ENCODE data around the gene FXYD5. TPM values are rescaled to one million over a fixed set of nuclear protein-coding genes. Genes with fewer than 3 reads are reported as not detected.

The FXYD5 gene
- total RNA-seq, 4 donors from 2014 or later, result 6.0 to 67.7 (median 22.2) TPM

DNA sequence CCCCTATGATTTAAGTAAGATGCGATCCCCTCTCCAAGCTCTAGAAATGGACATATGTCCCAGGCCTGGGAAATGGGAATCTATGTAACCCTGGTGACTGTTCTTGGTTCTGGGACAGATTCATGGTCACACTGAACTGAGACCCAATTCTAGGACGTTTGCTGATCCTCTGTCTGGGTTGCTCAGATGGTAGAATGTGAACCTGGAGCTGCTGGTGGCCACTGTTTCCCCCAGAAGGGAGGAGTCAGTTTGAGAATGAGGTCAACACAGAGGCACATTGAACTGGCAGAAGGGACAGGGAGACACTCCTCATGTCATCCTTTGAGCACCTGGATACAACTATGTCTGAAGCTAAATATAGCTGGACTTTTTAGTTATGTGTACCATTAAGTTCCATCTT is 44.9 kb downstream of the FXYD5 start:
- peaks cover 0 to 2% (median 0%) of the 10 kb centered on the region in 4 donors for H3K4me1 ChIP-seq
- no peaks in the 10 kb centered on the region for H3K27me3 ChIP-seq
- TF ChIP-seq, protein P1, sequence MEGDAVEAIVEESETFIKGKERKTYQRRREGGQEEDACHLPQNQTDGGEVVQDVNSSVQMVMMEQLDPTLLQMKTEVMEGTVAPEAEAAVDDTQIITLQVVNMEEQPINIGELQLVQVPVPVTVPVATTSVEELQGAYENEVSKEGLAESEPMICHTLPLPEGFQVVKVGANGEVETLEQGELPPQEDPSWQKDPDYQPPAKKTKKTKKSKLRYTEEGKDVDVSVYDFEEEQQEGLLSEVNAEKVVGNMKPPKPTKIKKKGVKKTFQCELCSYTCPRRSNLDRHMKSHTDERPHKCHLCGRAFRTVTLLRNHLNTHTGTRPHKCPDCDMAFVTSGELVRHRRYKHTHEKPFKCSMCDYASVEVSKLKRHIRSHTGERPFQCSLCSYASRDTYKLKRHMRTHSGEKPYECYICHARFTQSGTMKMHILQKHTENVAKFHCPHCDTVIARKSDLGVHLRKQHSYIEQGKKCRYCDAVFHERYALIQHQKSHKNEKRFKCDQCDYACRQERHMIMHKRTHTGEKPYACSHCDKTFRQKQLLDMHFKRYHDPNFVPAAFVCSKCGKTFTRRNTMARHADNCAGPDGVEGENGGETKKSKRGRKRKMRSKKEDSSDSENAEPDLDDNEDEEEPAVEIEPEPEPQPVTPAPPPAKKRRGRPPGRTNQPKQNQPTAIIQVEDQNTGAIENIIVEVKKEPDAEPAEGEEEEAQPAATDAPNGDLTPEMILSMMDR (IDR thresholded peaks at IDR 0.05), result no peak
- TF ChIP-seq POLR2A (IDR thresholded peaks at IDR 0.05), result no peak
- H3K9me3 ChIP-seq, result no peaks in the 10 kb centered on the region
- no peak for DNase-seq
- H3K36me3 ChIP-seq, result no peaks in the 10 kb centered on the region
- H3K27ac ChIP-seq, result no peak overlapping the region
- H3K4me3 ChIP-seq, result no peak overlapping the region

DNA sequence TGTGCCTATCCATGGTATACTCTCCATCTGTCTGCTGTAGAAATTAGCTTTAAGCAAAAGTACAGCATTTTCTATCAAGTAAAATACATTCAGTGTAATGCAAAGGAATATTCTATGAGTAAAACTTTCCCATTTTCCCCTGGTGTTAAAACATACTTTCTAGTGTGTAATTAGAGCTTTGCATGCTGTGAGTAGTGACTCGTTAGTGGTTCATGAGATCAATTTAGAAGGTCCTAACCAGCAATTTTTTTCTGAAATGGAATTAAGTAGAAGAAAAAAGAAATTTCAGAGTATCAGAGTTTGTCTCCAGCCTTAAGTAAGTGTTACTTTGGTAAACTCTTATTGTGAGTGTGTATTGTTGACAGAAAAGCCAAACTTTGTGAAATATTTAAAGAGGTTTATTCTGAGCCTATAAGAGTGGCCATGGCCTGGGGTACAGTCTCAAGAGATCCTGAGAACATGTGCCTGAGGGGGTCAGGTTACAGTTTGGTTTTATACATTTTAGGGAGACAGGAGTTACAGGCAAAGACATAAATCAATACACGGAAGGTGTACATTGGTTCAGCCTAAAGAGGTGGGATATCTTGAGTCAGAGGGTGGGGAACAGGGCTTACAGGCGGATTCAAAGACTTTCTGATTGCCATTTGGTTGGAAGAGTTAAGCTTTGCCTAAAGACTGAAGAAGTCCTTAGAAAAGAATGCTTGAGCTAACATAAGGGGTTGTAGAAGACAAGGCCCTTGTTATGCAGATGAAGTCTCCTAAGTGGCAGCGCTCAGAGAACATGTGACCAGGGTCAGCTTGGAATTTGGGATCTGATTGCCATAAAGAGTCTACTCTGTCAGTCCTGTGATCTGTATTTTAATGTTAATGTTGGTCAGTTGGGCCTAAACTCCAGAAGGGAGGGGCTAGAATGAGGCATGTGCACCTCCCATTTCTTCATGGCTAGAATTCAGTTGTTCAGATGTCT is 48.5 kb downstream of the FXYD5 start:
- Histone ChIP-seq H3K4me3 (no peak overlapping the region), H3K27me3 (no peaks in the 10 kb centered on the region), H3K4me1 (peaks cover 0 to 27% (median 7%) of the 10 kb centered on the region in 4 donors), H3K9me3 (no peaks in the 10 kb centered on the region), H3K36me3 (no peaks in the 10 kb centered on the region), H3K27ac (no peak overlapping the region)
- TF ChIP-seq, protein P1 (IDR thresholded peaks at IDR 0.05), result no peak
- no peak for TF ChIP-seq POLR2A (IDR thresholded peaks at IDR 0.05)
- no peak for DNase-seq

DNA sequence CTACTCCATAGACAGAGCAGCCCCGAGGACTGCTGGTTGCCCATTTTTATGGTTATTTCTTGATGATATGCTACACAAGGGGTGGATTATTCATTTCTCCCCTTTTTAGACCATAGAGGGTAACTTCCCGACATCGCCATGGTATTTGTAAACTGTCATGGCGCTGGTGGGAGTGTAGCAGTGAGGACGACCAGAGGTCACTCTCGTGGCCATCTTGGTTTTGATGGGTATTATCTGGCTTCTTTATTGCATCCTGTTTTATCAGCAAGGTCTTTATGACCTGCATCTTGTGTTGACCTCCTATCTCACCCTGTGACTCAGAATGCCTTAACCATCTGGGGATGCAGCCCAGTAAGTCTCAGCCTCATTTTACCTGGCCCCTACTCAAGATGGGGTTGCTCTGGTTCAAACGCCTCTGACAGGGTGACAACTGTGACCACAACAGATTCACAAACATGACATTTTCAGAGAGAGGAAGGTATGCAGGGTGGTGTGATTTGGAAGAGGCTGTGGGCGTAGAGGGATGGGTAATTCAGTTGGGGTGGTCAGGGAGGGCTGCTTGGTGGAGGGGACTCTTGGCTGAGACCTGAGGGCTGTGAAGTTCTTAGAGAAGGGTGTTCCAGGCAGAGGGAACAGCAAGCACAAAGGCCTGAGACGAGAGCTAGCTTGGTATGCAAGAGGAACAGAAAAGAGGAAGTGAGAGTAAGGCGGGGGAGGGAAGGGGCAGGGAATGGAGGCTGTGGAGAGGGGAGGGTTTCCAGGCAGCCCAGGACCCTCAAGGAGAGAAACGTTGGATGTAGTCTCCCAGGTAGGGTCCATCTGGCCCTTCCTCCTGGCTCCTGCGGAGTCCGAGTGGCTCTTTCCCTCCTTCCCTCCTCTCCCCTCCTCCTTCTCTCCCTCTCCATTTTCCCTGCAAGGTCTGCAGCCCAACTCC is 50.5 kb downstream of the FXYD5 start:
- Histone ChIP-seq H3K4me3 (no peak overlapping the region), H3K9me3 (no peaks in the 10 kb centered on the region), H3K27me3 (no peaks in the 10 kb centered on the region), H3K4me1 (peaks cover 0 to 27% (median 8%) of the 10 kb centered on the region in 4 donors), H3K36me3 (no peaks in the 10 kb centered on the region), H3K27ac (peak overlapping the region; percentile 28 to 87 (median 78))
- peak in 2 of 3 donors; percentile 79 to 81 for DNase-seq
- TF ChIP-seq, protein P1 (IDR thresholded peaks at IDR 0.05), result no peak
- no peak for TF ChIP-seq POLR2A (IDR thresholded peaks at IDR 0.05)

DNA sequence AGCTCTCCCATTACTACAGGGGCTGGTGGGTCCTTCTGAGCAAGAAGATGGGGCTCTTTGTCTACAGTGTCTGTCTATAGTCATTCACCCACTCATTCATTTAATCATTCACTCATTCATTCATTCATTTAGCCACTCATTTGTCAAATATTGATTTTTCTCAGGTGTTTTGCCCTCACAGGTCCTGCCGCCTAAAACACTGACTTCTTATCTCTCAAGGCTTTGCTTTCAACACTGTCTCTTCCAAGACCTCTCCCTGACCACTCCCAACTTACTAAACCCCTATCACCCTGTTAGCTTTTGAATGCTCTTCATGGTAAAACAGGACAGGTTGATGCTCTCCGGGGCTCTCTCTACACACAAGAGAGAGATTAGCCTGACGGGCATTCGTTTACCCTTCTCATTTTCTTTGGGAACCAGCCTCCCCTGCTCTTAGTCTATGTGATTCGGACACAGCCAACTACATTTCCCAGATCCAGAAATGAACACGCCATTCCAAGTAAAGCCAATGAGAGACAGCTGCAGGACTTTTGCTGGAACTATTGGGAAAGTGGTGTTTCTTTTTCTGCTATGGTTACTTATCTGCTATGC is 51.3 kb downstream of the FXYD5 start:
- DNase-seq, result no peak
- no peaks in the 10 kb centered on the region for H3K27me3 ChIP-seq
- no peak overlapping the region for H3K4me3 ChIP-seq
- H3K4me1 ChIP-seq, result peaks cover 0 to 27% (median 9%) of the 10 kb centered on the region in 4 donors
- no peak for TF ChIP-seq POLR2A (IDR thresholded peaks at IDR 0.05)
- TF ChIP-seq, protein P1 (IDR thresholded peaks at IDR 0.05), result no peak
- peak overlapping the region; percentile 28 to 87 (median 78) for H3K27ac ChIP-seq
- H3K9me3 ChIP-seq, result no peaks in the 10 kb centered on the region
- no peaks in the 10 kb centered on the region for H3K36me3 ChIP-seq

DNA sequence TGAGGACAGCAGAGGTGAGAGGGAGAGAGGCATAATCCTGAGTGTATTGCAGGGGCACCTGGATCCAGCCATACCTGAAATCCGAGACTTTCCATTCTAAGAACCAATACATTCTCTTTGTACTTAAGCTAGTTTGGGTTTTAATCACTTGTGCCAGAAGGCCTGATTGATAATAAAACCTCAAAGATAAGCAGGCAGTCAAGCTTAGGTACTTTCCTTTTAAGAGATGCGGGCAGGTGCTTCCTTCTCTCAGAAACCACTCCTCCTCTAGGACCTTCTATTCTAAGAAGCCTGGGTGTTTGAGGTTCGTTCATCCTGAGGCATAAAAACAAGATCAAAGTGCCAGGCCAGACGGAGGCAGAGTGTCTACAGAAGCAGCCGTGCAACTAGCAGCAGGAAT is 51.8 kb downstream of the FXYD5 start:
- Histone ChIP-seq H3K4me3 (no peak overlapping the region), H3K4me1 (peaks cover 0 to 28% (median 12%) of the 10 kb centered on the region in 4 donors), H3K27me3 (no peaks in the 10 kb centered on the region), H3K36me3 (no peaks in the 10 kb centered on the region), H3K9me3 (no peaks in the 10 kb centered on the region), H3K27ac (peak overlapping the region; percentile 42 to 87 (median 78))
- DNase-seq, result peak in 2 of 3 donors; percentile 77 to 83
- no peak for TF ChIP-seq POLR2A (IDR thresholded peaks at IDR 0.05)
- TF ChIP-seq, protein P1 (IDR thresholded peaks at IDR 0.05), result no peak

Data from Peyer's patch (tissue), 4 donors.